ENCODE results near the gene CFAP97.

The CFAP97 gene

GRCh38 chr4:185196437-185196836 is 7.4 kb downstream of the CFAP97 start:
- no peak for DNase-seq (ENCODE audit: low spot score)

GRCh38 chr4:185194924-185195888 is 8.6 kb downstream of the CFAP97 start:
- no peak for DNase-seq (ENCODE audit: low spot score)

GRCh38 chr4:185192059-185192458 is 11.7 kb downstream of the CFAP97 start:
- DNase-seq (ENCODE audit: low spot score) = no peak

- DNase-seq (ENCODE audit: low spot score) = no peak
These were observed 13.4 kb downstream of the CFAP97 start for GRCh38 chr4:185190306-185190856.

- DNase-seq (ENCODE audit: low spot score) = no peak
These were observed 14.0 kb downstream of the CFAP97 start for GRCh38 chr4:185189606-185190305.

- DNase-seq (ENCODE audit: low spot score) = no peak
These were observed 17.0 kb downstream of the CFAP97 start for GRCh38 chr4:185186769-185187168.

GRCh38 chr4:185183622-185184281 is 20.0 kb downstream of the CFAP97 start:
- DNase-seq (ENCODE audit: low spot score) = peak; percentile 82

GRCh38 chr4:185182239-185182638 is 21.6 kb downstream of the CFAP97 start:
- DNase-seq (ENCODE audit: low spot score) = no peak

GRCh38 chr4:185179488-185179887 is 24.3 kb downstream of the CFAP97 start:
- DNase-seq (ENCODE audit: low spot score) = no peak

GRCh38 chr4:185171373-185172071 is 32.3 kb downstream of the CFAP97 start:
- no peak for DNase-seq (ENCODE audit: low spot score)

- no peak for DNase-seq (ENCODE audit: low spot score)
These were observed 36.6 kb downstream of the CFAP97 start for GRCh38 chr4:185167234-185167633.

- peak; percentile 52 for DNase-seq (ENCODE audit: low spot score)
These were observed 38.2 kb downstream of the CFAP97 start for GRCh38 chr4:185165605-185166063.

GRCh38 chr4:185151296-185151695 is 52.5 kb downstream of the CFAP97 start:
- no peak for DNase-seq (ENCODE audit: low spot score)

GRCh38 chr4:185149392-185149791 is 54.4 kb downstream of the CFAP97 start:
- DNase-seq (ENCODE audit: low spot score) = no peak

- no peak for DNase-seq (ENCODE audit: low spot score)
These were observed 58.2 kb downstream of the CFAP97 start for GRCh38 chr4:185145572-185145971.

GRCh38 chr4:185144601-185145240 is 59.1 kb downstream of the CFAP97 start:
- DNase-seq (ENCODE audit: low spot score) = no peak

- DNase-seq (ENCODE audit: low spot score) = peak; percentile 25
These were observed 60.2 kb downstream of the CFAP97 start for GRCh38 chr4:185143601-185143969.

GRCh38 chr4:185142912-185143600 is 60.7 kb downstream of the CFAP97 start, which contains the start of gene SLC25A4:
SLC25A4 (plus strand) TSS chr4:185143266; CDS start chr4:185143373, 107 bp downstream.
- DNase-seq (ENCODE audit: low spot score) = peak; percentile 88

GRCh38 chr4:185142564-185142911 is 61.3 kb downstream of the CFAP97 start:
- no peak for DNase-seq (ENCODE audit: low spot score)

- no peak for DNase-seq (ENCODE audit: low spot score)
These were observed 62.0 kb downstream of the CFAP97 start for GRCh38 chr4:185141777-185142176.

Data from CD4-positive, alpha-beta T cell treated with Interleukin-15 for 4 hours (primary cell).